ENCODE measurements around the gene FBF1. TPM values are rescaled to one million over a fixed set of nuclear protein-coding genes. Genes with fewer than 3 reads are reported as not detected.
"Not testable (repeated sequence)": the region's sequence is repeated elsewhere in the genome, so short reads cannot be mapped to it uniquely, and the experiment has no call there.

FBF1 gene
- total RNA-seq, 1 experiment from 2014 or later: 9.1 TPM

- DNase-seq (ENCODE audit: extremely low read depth, low read depth): peak; percentile 85
Observed at GRCh38 chr17:75876938-75877751, 63.7 kb downstream of the FBF1 start.

DNA sequence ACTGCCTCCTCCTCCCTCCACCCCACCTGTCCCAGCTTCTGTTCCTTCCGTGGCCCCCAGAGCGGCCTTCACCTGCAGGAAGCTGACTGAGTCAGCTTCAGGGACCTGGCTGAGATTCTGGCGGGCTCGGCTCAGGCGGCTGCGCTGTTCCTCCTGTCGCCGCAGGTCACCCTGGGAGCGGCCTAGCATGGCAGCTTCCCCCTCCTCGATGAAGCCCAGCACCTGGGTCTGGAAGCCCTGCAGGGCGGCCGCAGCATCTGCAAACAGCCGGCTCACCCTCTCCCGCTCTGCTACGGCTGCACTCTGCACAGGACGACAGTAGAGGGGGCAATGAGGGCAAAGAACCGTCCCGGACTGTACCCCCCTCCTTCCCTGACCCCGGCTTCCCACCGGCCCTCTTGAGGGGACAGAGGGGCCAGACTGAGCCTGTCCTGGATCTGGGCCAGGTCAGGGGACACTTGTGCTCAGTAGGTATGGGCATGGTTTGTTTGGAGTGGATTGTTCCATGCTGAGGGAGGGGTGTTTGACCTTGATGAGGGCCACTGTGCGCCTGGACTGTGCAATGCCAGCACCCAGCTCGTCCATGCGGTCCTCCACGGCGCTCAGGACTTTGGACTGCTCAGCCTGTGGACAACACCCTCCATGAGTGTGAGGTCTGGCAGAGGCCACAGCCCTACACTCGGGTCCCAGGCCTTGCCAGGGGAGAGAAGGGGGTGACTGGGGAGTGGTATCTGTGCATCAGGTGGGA lies 64.5 kb downstream of the FBF1 start:
- DNase-seq (ENCODE audit: extremely low read depth, low read depth): no peak

- DNase-seq (ENCODE audit: extremely low read depth, low read depth): peak; percentile 53
Observed at GRCh38 chr17:75875940-75876189, 65.0 kb downstream of the FBF1 start.

DNA sequence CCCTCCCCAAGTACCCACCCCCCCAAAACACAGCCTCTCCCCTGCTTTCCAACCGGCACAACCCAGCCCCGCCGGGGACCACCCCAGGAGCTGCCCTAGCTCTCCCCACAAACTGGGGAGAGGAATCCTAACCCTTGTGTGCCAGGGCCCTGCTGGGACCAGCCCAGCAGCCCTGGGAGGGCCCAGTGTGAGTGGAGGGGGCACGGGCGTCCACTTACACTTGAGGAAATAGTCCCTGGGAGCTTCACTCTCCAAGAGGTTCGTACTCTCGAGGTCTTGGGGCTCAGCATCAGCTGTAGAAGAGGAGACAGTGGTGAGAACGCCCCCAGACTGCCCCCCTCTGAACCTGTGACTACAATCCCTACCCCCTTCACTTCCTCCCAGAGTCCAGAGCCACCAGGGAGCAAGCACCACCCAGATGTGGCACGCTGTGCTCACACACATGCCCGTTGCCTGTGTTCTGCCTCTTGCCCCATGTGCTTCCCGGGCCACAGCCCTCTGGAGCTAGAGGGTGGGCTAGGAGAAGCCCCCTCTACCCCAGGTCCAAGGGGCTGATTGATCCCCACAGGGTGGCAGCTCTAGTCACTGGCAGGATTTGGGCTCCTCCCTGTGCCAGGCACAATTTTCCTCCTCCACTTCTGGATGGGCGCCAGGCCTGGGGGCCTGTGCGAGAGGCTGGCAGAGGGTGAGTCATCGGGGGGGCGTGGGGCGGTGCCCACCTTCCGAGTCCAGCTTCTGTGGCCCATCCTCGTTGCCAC lies 65.5 kb downstream of the FBF1 start:
- no peak for DNase-seq (ENCODE audit: extremely low read depth, low read depth)

DNA sequence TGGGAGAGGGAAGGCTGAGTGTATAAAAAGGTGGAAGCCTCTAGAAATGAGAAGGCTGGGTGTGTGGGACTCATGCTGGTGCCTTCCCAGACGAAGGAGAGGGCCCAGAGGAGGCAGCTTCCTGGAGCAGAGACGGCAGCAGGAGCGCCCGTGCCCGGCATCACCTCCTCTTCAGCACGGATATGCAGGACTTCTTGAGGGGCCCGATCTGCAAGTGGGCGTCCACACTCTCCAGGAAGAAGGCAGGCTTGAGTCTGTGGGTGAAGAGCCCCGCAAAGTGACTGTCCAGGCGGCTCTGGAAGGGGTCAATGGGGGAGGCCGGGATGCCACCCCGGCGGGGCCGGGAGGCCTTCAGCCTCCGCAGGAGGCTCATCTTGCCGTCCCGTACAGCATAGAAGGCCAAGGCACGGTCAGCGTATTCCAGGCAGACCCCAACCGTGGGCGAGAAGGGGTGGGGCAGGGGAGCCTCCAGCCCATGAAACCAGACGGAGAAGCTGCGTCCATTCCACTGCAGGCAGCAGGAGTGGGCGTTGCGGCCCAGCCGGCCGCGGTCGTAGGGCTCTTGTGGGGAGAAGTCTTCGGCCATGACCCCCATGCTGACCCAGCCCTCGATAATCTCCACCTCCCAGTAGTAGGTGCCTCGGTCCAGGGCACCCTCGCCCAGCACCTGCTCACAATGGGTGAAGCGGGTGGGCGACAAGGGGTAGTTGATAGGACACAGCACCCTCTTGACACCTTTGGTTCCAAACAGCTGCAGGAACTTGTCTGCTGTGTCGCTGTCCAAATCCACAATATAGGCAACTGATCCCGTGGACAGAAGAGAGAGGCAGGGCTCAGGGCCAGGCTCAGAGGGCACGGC lies 66.3 kb downstream of the FBF1 start:
- DNase-seq (ENCODE audit: extremely low read depth, low read depth): no peak

- DNase-seq (ENCODE audit: extremely low read depth, low read depth): no peak
Observed at GRCh38 chr17:75873587-75874322, 67.1 kb downstream of the FBF1 start.

GRCh38 chr17:75872434-75873351 lies 68.1 kb downstream of the FBF1 start:
- peak; percentile 84 for DNase-seq (ENCODE audit: extremely low read depth, low read depth)

DNA sequence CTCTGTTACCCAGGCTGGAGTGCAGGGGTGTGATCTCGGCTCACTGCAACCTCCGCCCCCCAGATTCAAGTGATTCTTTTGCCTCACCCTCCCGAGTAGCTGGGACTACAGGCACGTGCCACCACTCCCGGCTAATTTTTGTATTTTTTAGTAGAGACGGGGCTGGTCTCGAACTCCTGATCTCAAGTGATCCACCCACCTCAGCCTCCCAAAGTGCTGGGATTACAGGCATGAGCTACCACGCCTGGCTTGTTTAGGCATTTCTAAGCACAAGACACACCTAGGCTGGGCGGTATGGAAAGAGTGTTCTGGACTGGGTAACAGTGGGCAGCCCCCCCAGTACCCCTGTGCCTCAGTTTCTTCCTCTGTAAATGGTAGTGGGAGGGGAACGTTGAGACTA lies 70.6 kb downstream of the FBF1 start:
- DNase-seq (ENCODE audit: extremely low read depth, low read depth): not testable (repeated sequence)

DNA sequence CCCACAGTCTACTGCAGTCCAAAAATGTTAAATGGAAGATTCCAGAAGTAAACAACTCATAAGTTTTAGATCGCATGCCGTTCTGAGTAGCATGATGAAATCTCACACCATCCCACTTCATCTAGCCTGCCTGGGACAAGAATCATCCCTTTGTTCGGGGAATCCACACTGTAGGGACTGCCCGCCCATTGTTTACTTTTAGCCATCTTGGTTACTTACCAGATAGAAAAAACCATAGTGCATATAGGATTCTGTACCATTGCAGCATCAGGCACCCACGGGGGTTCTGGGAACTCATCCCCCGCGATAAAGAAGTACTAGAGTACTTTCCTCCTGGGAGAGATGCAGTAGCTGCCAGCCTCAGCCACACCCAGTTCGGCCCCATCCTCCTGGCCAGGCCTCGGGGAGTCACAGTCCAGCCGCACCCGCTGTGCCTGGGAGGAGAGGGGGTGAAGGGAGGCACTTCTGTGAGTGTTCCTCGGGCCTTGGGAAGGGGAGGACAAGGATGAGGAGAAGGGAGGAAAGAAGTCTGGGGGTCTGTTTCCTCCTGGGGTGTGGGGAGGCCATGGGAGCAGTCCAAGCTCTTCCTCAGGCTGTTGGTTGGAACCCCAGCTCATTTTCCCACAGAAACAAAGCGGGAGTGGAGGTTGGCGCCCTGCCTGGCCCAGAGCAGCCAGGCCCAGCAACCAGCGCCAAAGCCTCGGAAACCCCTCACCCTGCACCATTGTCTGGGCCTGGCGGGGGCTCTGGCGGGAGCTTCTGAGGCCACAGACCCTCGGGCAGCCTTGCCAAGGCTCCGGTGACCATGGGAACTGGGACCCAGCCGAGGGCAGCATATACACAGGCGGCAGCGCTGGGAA lies 71.3 kb downstream of the FBF1 start:
- peak; percentile 84 for DNase-seq (ENCODE audit: extremely low read depth, low read depth)

DNA sequence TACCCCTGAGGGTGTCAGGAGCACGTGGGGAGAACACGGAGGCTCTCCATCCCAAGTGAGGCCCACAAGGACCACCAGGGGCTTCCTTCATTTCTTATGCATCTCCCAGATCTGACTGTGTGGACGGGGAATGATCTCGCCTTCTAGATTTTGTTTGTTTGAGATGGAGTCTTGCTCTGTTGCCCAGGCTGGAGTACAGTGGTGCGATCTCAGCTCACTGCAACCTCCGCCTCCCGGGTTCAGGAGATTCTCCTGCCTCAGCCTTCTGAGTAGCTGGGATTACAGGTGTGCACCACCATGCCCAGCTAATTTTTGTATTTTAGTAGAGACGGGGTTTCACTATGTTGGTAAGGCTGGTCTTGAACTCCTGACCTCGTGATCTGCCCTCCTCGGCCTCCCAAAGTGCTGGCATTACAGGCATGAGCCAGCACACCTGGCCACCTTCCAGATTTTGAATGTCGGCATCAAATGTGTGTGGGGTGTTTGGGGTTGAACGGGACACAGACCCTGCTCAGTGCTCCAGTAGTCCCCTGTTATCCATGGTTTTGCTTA lies 72.0 kb downstream of the FBF1 start:
- DNase-seq (ENCODE audit: extremely low read depth, low read depth): not testable (repeated sequence)

DNA sequence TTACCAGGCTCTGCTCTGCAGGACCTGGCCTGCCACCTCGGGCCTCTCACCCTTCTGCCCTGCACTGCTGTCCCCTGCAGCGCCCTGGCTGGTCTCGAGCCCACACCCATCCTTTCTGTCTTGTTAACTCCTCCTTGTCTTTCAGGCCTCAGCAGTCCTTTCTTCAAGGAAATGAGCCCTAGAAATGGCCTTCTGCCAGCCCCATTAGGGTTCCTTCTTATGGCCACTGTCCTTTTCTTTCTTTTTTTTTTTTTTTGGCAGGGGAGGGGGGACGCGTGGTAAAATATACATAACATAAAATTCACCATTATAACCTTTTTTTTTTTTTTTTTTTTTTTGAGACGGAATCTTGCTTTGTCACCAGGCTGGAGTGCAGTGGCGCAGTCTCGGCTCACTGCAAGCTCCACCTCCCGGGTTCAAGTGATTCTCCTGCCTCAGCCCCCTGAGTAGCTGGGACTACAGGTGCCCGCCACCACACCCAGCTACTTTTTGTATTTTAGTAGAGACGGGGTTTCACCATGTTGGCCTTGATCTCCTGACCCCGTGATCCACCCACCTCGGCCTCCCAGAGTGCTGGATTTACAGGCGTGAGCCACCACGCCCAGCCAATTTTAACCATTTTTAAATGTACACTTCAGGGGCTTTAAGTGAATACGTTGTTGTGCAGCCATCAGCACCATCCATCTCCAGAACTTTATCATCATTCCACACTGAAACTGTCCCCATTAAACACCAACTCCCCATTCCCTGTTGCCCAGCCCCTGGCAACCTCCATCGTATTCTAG lies 75.2 kb downstream of the FBF1 start:
- not testable (repeated sequence) for DNase-seq (ENCODE audit: extremely low read depth, low read depth)

DNA sequence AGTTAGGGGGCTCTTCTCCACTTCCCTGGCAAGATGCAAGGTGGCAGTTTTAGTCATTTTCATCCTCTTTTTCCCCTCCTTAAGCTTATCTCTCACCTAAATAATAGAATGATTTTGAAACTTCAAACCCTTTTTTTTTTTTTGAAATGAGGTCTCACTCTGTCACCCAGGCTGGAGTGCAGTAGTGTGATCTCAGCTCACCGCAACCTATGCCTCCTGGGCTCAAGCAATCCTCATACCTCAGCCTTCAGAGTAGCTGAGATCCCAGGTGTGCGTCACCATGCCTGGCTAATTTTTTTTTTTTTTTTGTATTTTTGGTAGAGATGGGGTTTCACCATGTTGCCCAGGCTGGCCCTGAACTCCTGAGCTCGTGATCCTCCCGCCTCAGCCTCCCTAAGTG lies 76.0 kb downstream of the FBF1 start:
- not testable (repeated sequence) for DNase-seq (ENCODE audit: extremely low read depth, low read depth)

GRCh38 chr17:75864448-75864871 lies 76.4 kb downstream of the FBF1 start:
- no peak for DNase-seq (ENCODE audit: extremely low read depth, low read depth)

DNA sequence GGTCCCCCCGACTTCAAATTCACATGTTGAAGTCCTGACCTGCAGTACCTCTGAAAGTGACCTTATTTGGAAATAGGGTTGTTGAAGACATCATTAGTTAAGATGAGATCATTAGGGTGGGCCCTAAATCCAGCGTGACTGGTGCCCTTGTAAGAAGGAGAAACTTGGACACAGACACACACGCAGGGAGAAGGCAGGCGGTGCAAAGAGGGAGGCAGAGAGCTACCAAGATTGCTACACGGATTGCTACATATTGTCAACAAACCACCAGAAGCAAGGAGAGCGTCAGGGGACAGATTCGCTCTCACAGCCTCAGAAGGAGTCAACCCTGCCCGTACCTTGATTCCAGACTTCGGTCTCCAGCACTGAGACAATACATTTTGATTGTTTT lies 78.9 kb downstream of the FBF1 start:
- no peak for DNase-seq (ENCODE audit: extremely low read depth, low read depth)

All from NCI-H460 (cell line).